ENCODE measurements around the gene STAT4. TPM values are rescaled to one million over a fixed set of nuclear protein-coding genes. Genes with fewer than 3 reads are reported as not detected.

STAT4 gene
- total and polyA plus RNA-seq, 11 donors: 0.32 to 21.5 (median 1.9) TPM

GRCh38 chr2:190982262-190983034 lies 168.3 kb downstream of the STAT4 start:
- peaks cover 4 to 60% (median 22%) of the 10 kb centered on the region in 12 donors for H3K4me1 ChIP-seq
- H3K27ac ChIP-seq: no peak overlapping the region
- H3K4me3 ChIP-seq: no peak overlapping the region
- peaks cover 0 to 100% (median 88%) of the 10 kb centered on the region in 9 donors for H3K36me3 ChIP-seq
- no peaks in the 10 kb centered on the region for H3K27me3 ChIP-seq
- no peak for TF ChIP-seq POLR2A (IDR thresholded peaks at IDR 0.05)
- TF ChIP-seq CTCF (IDR thresholded peaks at IDR 0.05): no peak
- no peak for DNase-seq
- intact Hi-C loops (cut with DNase I): loop anchor here in 1 of 10 donors (2.0 to 5.0 kb wide), 2 partner anchors 24 to 120 kb away; no protein-coding TSS in a partner anchor
- no peak for ATAC-seq
- no peaks in the 10 kb centered on the region for H3K9me3 ChIP-seq
- 87 to 88% (median 88%) methylated on average over 8 of the region's 8 CpGs for WGBS, 4 donors

- peaks cover 4 to 67% (median 22%) of the 10 kb centered on the region in 12 donors for H3K4me1 ChIP-seq
- H3K27me3 ChIP-seq: no peaks in the 10 kb centered on the region
- ATAC-seq: no peak
- intact Hi-C loops (cut with DNase I): loop anchor here in 1 of 10 donors (2.0 to 5.0 kb wide), 2 partner anchors 25 to 119 kb away; no protein-coding TSS in a partner anchor
- no peaks in the 10 kb centered on the region for H3K9me3 ChIP-seq
- TF ChIP-seq CTCF (IDR thresholded peaks at IDR 0.05) (no peak), POLR2A (IDR thresholded peaks at IDR 0.05) (no peak)
- peaks cover 0 to 100% (median 88%) of the 10 kb centered on the region in 9 donors for H3K36me3 ChIP-seq
- H3K4me3 ChIP-seq: no peak overlapping the region
- WGBS, 4 donors: 93 to 98% (median 95%) methylated on average over 1 of the region's 1 CpG
- no peak for DNase-seq
- peak overlapping the region in 2 of 12 donors; percentile 3 to 80 for H3K27ac ChIP-seq
These were observed 169.1 kb downstream of the STAT4 start for GRCh38 chr2:190981733-190982132.

- Histone ChIP-seq H3K36me3 (peaks cover 0 to 100% (median 88%) of the 10 kb centered on the region in 9 donors), H3K9me3 (no peaks in the 10 kb centered on the region), H3K4me3 (no peak overlapping the region), H3K27me3 (no peaks in the 10 kb centered on the region), H3K27ac (peak overlapping the region in 5 of 12 donors; percentile 2 to 80 (median 72)), H3K4me1 (peaks cover 4 to 71% (median 22%) of the 10 kb centered on the region in 12 donors)
- TF ChIP-seq CTCF (IDR thresholded peaks at IDR 0.05): no peak
- no peak for TF ChIP-seq POLR2A (IDR thresholded peaks at IDR 0.05)
- no peak for DNase-seq
- intact Hi-C loops (cut with DNase I): loop anchor here in 1 of 10 donors (5.0 kb wide), 1 partner anchor 119 kb away; no protein-coding TSS in a partner anchor
- 91 to 93% (median 92%) methylated on average over 6 of the region's 6 CpGs for WGBS, 4 donors
- ATAC-seq: no peak
These were observed 169.5 kb downstream of the STAT4 start for GRCh38 chr2:190981333-190981732.

- Histone ChIP-seq H3K4me3 (peak overlapping the region in 4 of 12 donors; percentile 2 to 19 (median 4)), H3K36me3 (peaks cover 0 to 100% (median 88%) of the 10 kb centered on the region in 9 donors), H3K4me1 (peaks cover 4 to 72% (median 22%) of the 10 kb centered on the region in 12 donors), H3K27ac (peak overlapping the region; percentile 53 to 85 (median 73)), H3K9me3 (no peaks in the 10 kb centered on the region), H3K27me3 (no peaks in the 10 kb centered on the region)
- WGBS, 4 donors: 65 to 72% (median 67%) methylated on average over 10 of the region's 10 CpGs
- no peak for DNase-seq
- ATAC-seq: no peak
- intact Hi-C loops (cut with DNase I): loop anchor here in 1 of 10 donors (5.0 kb wide), 1 partner anchor 118 kb away; no protein-coding TSS in a partner anchor
- TF ChIP-seq CTCF (IDR thresholded peaks at IDR 0.05) (no peak), POLR2A (IDR thresholded peaks at IDR 0.05) (no peak)
These were observed 170.1 kb downstream of the STAT4 start for GRCh38 chr2:190980630-190981209.

Measured in heart left ventricle (tissue), 16 donors.